ENCODE data around the gene REG1A.

The REG1A gene, protein sequence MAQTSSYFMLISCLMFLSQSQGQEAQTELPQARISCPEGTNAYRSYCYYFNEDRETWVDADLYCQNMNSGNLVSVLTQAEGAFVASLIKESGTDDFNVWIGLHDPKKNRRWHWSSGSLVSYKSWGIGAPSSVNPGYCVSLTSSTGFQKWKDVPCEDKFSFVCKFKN

DNA sequence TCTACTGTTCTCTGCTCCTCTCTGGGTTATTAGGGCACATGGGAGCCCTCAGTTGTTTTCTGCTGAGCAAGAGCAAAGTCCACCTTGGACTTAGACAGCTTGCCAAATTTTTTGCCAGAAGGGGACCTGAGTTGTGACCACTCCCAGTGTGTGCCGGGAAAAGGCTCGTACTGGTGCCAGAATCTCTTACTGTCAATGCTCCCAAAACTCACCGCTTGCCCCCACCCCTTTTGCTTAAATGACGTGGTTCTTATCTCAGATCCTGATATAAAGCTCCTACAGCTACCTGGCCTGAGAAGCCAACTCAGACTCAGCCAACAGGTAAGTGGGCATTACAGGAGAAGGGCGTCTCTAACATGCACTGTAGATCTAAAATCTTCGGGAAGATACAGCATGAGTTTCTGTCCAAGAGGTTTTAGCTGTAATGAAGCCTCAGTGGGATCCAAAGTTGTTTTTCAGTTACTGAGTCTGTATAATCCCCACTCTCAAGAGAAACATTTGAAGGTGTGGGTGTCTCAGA lies at the start of gene REG1A:
REG1A (plus strand) TSS at position 295 of the 520 bp plus-strand sequence. CDS start 374 bp downstream, outside the sequence.
- no peak for DNase-seq (ENCODE audit: low read depth in 2 of 2)

DNA sequence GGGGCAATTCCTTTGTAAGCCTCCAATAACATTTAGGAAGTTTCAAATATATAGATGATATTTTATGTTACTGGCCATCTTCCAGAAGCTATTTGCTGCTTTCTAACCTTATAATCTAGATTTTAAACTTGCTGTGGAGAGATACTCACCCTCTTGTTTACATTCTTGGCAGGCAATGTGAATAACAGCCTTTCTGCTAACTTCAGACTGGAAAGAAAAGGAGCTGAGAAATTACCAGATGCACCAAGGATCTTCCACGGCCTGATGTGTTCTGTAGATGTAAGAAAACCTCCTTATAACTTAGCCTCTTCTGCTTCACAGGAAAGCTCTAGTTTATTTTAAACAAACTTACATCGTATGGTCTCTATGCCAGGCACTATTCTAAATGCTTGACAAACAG lies 49.2 kb upstream of the REG1A start:
- DNase-seq (ENCODE audit: low read depth in 2 of 2) = no peak

DNA sequence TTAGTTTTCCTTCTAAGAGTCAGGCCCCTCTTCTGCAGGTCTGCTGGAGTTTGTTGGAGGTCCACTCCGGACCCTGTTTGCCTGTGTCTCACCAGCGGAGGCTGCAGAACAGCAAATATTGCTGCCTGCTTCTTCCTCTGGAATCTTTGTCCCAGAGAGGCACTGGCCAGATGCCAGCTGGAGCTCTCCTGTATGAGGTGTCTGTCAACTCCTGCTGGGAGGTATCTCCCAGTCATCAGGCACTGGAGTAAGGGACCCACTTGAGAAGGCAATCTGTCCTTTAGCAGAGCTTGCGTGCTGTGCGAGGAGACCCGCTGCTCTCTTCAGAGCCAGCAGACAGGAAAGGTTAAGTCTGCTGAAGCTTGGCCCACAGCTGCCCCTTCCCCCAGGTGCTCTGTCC lies 37.3 kb upstream of the REG1A start:
- no peak for DNase-seq (ENCODE audit: low read depth in 2 of 2)

DNA sequence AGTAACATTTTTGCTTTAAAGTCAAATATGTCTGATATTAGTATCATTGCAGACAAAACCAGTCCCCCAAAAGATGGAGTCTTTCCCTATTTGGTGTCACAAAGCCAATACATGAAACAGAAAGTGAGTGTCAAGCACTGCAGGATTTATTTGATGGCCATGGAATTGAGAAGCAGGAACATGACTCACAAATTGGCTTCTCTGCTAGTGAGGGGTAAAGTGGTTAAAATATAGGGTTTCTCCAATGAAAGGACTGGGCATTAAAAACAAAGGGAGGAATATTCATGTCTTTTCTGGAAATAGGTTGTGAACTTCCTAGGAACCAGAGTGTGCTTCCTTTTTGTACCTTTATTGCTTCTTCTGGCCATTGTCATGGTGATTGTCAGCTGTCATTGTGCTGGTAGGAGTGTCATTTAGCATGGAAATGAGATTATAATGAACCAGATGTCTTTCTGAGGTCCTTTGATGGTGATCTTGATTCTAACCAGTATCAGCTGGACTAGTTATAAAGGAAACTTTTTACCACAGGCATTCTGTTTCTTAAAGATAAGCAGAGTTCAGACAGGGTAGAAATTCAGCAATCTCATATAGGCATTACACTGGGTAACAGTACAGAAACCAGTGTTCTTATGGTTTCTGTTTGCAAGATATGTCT lies 36.6 kb upstream of the REG1A start:
- no peak for DNase-seq (ENCODE audit: low read depth in 2 of 2)

DNA sequence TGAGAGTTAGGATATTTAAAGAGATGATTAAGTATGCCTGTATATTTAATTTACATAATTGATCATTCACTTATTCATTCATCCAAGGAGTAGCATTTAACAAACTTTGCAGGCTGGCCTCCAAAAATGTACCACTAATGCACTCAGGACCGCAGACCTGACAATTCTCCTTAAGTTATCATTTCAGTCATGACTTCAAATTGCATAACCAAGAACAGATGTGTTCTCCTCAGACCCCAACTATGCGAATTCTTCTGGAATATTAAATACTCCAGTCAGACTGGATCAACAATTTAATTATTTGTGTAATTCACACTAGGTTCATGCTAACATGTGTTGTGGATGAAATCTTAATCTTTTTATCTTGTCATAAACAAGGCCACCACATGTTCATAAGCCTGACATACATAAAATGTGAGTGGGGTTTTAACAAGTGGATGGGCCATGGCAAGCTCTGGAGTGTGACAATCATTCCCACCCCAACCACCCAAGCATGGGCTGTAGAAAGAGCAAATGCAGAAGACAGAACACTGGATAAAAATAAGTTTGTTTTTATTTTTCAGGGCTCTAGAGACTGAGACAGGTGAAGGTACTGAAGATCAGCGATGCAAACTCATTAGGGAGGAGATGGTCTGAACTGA lies 35.7 kb upstream of the REG1A start:
- no peak for DNase-seq (ENCODE audit: low read depth in 2 of 2)

DNA sequence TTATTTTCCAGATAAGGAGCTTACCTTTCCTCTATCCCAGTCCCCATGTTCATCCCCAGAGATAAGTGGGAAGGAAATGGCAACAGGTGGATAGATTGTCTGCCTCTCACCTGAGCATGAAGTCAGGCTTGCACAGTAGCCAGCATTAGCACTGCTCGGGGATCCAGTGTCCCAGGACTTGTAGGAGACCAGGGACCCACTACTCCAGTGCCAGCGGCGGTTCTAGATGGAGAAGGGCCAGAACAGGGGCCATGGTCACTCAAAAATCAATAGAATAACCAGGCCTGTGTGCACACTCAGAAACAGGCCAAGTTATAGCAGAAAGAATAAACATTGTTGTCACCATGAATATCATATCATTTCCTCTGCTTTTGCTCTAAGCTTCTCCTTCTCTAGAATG lies 34.9 kb upstream of the REG1A start:
- no peak for DNase-seq (ENCODE audit: low read depth in 2 of 2)

DNA sequence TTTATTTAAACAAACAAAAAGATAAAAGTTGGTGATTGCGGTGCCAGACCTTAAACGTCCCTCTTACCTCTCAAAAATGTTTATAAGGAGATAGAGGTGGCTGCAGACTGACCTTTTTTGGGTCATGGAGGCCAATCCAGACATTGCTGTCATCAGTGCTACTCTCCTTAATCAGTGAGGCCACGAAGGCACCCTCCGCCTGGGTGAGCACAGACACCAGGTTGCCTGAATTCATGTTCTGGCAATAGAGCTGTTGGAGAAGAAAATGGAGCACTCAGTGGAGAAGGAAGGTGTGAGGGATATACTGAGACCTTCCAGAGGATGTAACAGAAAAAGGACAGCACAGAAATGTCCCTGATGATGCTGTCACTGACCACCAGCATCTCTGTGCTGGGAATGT lies 34.0 kb upstream of the REG1A start:
- DNase-seq (ENCODE audit: low read depth in 2 of 2) = no peak

DNA sequence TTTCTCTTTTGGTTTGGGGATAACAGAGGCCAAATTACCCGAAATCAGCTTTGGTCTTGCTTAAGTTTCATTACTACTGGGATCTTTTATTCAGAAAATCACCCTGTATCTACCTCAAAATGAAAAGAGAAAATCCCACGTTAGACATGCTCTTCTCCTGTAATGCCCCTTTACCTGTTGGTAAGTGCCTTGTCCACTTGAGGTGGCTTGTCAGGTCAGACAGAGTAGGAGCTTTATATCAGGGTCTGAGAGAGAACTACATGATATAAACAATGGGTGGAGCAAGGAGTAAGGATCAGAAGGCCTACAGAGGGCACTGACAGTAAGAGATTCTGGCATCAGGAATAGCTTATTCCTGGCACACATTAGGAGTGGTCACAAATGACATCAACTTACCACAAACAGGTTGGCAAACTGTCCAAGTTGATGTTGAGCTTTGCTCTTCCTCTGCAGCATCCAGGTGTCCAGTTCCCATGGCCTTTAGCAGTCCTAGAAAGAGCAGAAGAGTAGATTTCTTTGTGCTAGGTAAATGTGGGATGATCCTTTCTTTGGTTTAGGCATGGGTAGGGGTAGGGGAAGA lies 32.4 kb upstream of the REG1A start, which contains the start of gene REG1B:
REG1B (minus strand) TSS at position 209 of the 580 bp plus-strand sequence. CDS start 381 bp downstream, outside the sequence.
- no peak for DNase-seq (ENCODE audit: low read depth in 2 of 2)

DNA sequence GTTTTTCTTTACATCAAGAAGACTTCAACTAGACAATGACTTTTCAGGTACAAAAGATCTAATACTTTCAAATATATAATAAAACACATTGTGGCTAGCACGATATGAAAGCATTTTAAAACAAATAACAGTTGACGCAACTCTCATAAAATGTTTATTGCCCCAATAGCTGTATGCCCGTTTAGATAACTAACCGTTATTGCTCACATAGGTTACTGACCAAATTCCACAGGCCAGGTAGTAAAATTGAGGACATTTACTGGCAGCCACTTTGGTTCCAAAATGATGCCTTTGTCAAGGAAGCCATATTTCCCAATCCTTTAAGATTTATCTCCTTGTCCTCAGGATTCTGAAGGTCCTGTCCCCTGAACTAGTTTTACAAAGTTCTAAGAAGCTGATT lies 29.6 kb upstream of the REG1A start:
- DNase-seq (ENCODE audit: low read depth in 2 of 2) = no peak

DNA sequence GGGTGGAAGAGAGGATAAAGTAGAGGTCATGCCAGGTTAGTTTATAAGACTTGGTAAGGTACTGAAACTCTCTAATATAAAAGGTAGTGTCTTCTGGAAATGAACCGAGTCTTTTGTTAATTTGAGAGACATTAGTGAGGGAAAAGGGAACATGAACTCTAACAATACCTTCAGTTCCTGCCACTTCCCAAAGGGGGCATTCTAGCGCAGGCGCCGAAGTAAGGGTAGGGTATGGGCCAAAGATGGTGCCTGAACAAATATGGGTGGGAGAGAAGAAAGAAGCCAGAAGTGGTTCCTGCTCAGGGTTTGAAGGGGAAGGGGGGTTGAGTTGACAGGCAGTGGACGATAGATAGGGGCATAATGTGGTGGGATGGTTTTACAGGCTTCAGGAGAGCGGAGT lies 22.4 kb upstream of the REG1A start:
- DNase-seq (ENCODE audit: low read depth in 2 of 2) = no peak

DNA sequence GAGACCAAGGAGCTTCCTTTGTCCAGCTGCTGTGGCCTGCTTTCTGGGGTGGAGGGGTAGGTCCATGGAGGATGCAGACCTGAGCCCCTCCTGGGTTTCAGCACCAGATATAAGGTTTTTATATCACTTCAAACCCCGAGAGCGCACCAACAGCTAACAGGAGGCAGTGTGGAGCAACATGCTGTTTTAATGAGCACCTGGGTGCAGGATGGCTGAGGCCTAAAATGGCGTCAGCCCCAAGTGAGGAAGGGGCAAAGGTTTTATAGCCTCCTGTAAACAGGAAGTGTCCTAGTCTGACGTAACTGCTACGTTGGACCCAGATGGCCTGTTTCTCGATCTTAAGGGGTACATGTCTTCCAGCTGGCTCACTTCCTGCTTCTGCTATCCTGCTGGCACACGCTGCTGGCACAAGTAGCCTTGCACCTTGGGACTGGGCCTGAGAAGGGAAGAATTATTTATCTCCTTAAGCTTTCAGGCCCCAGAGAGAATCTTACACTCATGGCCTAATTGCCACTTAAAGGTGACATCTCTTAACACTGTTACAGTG lies 21.1 kb upstream of the REG1A start:
- DNase-seq (ENCODE audit: low read depth in 2 of 2) = no peak

DNA sequence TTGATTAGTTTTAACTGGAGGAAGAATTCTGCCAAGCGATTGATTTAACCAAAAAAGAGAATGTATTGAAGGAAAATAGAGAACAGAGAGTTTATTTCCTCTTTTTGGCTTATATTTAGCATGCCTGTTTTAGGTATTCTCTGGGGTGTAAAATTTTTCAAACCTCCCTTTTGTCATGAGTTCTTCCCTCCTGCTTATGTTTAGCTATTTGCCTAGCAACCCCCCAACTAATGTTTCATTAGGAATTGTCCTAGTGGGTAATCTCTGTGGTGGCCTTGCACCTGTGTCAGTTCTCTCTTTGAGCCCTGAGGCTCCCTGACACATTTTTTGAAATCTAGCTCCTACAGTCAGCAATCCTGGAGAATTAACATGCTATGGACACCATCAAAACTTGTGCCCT lies 20.0 kb upstream of the REG1A start:
- no peak for DNase-seq (ENCODE audit: low read depth in 2 of 2)

DNA sequence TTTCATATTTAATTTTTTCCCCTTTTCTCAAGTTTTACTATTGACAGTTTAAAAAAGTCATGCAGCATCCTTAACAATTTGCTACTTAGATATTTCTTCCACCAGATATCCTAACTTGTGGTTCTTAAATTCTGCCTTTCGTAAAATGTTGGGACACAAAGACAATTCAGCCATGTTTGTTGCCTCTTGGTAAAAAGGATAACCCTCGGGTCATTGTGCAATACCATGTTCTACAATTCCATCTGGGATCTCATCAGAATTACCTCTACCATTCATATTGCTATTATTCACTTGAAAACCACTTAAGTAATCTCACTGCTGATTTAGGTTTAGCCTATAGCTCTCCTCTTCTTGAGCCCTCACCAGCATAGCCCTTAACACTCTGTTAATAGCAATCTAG lies 19.3 kb upstream of the REG1A start:
- DNase-seq (ENCODE audit: low read depth in 2 of 2) = no peak

DNA sequence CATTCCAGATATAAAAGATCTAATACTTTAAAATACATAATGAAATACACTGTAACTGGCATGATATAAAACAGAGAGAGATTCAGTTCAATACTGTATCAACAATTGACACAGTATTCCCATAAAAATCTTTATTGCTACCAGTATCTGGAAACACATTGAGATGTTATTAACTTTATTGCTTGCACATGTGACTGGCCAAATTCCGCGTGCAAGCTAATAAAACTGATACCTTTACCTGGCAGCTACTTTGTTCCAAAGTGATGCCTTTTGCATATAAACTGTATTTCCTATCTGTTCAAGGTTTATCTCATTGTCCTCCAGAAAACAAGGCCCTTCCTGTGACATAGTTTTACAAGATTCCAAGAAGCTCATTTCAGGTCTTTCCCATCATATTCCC lies 17.1 kb upstream of the REG1A start:
- DNase-seq (ENCODE audit: low read depth in 2 of 2) = no peak

DNA sequence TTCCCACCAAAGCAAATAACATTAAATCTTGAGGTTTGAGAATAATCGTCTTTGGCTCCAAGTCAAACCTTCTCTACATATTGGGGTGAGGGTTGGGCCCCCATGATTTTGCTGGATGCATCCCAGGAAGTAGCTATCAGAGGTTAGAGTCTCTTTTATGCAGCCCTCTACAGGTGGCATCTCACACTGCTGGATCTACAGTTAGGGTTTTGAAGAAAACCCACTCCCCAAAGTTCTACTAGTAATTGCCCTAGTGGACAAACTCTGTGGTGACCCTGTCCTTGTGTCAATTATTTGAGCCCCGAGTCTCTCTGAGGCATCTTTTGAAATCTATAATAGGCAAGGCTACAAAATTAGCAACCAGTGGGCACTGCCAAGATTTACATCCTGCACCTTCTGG lies 15.0 kb upstream of the REG1A start:
- DNase-seq (ENCODE audit: low read depth in 2 of 2) = no peak

DNA sequence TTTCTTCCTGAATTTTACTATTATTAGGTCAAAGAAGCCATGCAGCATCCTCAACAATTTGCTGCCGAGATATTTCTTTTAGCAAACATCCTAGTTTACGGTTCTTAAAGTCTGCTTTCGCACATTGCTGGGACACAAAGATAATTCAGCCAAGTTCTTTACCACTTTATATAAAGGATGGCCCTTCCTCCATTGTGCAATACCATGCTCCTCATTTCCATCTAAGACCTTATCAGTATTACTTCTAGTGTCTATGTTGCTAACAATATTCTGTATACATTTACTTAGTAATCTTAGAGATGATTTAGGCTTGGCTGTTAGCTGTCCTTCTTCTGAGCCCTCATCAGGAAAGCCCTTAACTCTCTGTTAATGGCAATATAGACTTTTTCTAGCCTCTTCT lies 8.0 kb upstream of the REG1A start:
- DNase-seq (ENCODE audit: low read depth in 2 of 2) = no peak

DNA sequence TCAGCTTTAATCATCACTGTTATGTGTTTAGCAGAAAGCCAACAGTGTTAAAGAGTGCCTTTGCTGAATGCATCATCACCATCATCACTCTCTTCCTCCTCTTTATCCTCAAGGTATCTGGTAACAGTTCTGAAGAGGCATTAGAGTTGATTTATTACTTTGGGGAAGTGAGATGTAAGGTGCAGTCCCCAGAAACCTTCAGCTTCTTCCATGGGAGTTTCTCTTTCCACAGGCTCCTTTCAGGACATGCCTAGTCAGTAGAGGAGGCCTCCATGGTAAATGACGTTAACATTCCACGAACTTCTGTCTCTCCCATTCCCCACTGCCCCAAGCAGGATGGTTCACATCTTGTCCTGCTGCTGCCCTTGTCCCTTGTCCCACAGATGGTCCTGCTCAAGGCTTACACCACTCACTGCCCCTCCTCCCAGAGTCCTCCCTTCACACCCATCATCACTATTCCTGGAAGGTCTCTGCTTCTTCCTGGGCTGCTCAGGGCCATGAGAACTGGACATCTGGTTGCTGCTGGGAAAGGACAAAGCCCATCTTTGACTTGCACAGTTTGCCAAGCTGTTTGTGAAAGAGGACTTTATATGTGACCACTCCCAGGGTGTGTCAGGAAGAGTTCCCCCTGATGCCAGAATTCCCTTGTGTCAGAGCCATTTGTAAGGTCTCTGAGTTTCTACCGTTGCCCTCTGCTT lies 5.3 kb upstream of the REG1A start:
- no peak for DNase-seq (ENCODE audit: low read depth in 2 of 2)

DNA sequence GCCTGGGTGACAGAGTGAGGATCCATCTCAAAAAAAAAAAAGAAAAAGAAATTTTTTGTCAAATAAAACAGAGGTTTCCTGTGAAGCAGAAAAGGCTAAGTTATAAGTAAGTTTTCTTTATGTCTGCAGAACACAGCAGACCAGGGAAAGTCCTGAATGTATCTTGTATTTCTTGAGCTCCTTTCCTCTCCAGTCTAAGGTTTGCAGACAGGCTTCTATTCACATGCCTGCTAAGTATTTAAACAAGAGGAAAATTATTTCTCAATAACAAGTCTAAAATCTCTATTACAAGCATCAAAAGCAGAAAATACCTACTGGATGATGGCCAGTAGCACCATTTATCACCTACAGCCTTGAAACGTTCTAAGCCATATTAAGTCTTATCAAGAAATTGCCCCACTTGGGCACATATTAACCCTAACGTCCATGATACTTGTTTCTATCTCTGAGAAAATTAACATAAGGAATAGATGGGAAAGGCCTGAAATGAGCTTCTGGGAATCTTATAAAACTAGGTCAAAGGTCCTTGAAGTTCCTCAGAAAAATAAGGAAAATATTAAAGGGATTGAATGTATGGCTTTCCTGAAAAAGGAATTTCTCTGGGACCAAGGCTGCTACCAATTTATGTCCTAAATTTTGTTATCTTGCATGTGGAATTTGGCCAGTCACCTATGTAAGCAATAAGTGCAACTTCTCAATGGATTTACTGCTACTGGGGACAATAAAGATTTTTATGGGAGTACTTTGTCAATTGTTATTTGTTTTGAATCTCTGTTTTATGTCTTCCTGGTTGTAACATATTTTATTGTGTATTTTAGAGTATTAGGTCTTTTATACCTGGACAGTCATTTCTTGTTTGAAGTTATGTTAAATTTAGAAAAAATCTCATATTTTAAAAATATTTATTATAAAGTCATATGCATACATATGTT lies 3.0 kb upstream of the REG1A start:
- no peak for DNase-seq (ENCODE audit: low read depth in 2 of 2)

DNA sequence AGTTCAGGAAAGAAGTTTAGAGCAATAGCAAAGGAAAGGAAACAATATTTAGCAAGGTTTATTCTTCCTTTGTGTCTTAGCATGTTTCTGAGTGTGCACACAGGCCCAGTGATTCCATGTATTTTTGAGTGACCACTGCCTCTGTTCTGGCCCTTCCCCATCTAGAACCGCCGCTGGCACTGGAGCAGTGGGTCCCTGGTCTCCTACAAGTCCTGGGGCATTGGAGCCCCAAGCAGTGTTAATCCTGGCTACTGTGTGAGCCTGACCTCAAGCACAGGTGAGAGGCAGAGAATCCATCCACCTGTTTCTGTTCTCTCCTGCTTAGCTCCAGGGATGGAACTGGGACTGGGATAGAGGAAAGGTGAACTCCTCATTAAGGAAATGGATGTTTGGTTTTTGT lies 2.4 kb downstream of the REG1A start:
- DNase-seq (ENCODE audit: low read depth in 2 of 2) = no peak

DNA sequence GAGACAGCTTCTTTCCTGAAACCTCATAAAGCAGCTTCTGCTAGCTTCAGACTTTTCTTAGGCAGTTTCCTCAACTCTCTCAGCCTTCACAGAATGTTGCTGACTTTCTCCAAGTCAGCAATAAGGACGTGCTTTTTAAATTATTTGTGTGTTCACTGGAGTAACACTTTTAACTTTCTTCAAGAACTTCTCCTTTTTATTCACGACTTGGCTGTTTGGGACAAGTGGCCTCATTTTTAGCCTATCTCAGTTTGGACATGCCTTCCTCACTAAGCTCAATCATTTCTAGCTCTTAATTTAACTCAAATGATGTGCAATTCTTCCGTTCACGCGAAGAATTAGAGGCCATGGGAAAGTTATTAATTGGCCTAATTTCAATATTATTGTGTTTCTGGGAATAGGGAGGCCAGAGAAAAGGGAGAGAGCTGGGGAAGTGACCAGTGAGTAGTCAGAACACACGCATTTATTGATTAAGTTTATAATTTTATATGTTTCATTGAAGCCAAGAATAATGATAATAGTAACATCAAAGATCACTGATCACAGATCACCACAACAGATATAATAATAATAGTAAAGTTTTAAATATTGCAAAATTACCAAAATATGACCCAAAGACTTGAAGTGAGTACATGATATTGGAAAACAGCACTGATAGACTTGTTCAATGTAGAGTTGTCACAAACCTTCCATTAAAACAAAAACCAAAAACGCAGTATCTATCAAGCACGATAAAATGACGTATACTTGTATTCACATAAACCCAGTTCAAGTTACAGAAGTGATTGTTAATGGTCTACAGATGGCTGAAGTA lies 4.8 kb downstream of the REG1A start:
- DNase-seq (ENCODE audit: low read depth in 2 of 2) = no peak
